HCT116 (cell line): ENCODE data around the gene BAIAP2.
A peak's percentile ranks its signal among the peaks of the same experiment; 100 is the strongest.

ENCODE experiments used
- CTCF ChIP-seq, 3 experiments: fragments of 200-600 bp in 1 of 3; sonication (generic) in 1 of 3; IDR thresholded peaks in 2 of 3; conservative IDR thresholded peaks in 1 of 3; 2 replicates each; pipeline ENCODE4 v1.5.1; 2012 to 2017; ENCODE audit warnings: low read depth in 2 of 3, low read length in 2 of 3, antibody characterized with exemption in 1 of 3, borderline replicate concordance in 1 of 3, control low read depth in 1 of 3, mild to moderate bottlenecking in 1 of 3, mixed read lengths in 1 of 3, mixed run types in 1 of 3, moderate library complexity in 1 of 3; ENCODE audit not compliant: insufficient read depth in 1 of 3
- EZH2 ChIP-seq: fragments of 200-600 bp; sonication (generic); IDR thresholded peaks from 2 replicates; pipeline ENCODE4 v1.6.1; 2017; ENCODE audit warnings: antibody characterized with exemption, mixed run types
- EZH2phosphoT487 ChIP-seq: fragments of 200-600 bp; IDR thresholded peaks from 2 replicates; pipeline ENCODE4 v1.6.1; 2018; ENCODE audit warnings: antibody characterized with exemption, borderline replicate concordance
- POLR2A ChIP-seq: IDR thresholded peaks from 2 replicates; pipeline ENCODE4 v1.7.0; 2011; ENCODE audit warnings: borderline replicate concordance; ENCODE audit not compliant: insufficient read depth, insufficient read length; ENCODE audit errors: extremely low read depth
- POLR2AphosphoS5 ChIP-seq: IDR thresholded peaks from 2 replicates; pipeline ENCODE4 v1.6.1; 2011; ENCODE audit warnings: mild to moderate bottlenecking, low read depth, low read length, moderate library complexity
- RAD21 ChIP-seq: IDR thresholded peaks from 2 replicates; pipeline ENCODE4 v1.6.1; 2012; ENCODE audit warnings: low read depth, mild to moderate bottlenecking
- SP1 ChIP-seq: IDR thresholded peaks from 2 replicates; pipeline ENCODE4 v1.6.1; 2012; ENCODE audit warnings: low read depth
- YY1 ChIP-seq: IDR thresholded peaks from 2 replicates; pipeline ENCODE4 v1.6.1; 2011; ENCODE audit warnings: low read length, low read depth, moderate library complexity, mild to moderate bottlenecking; ENCODE audit not compliant: insufficient replicate concordance; ENCODE audit errors: extremely low read depth
- ZNF274 ChIP-seq: fragments of 200-500 bp; sonication (Bioruptor generic); IDR thresholded peaks from 2 replicates; pipeline ENCODE4 v1.6.1; 2014; ENCODE audit warnings: mild to moderate bottlenecking, low read depth, low read length, inconsistent platforms

- TF ChIP-seq CTCF (IDR thresholded peaks at IDR 0.05 in 2 of 3, conservative IDR thresholded peaks at IDR 0.05 in 1 of 3; ENCODE audit: borderline replicate concordance in 1 of 3, insufficient read depth in 1 of 3, low read depth in 2 of 3, low read length in 2 of 3) (peak in 2 of 3 experiments; percentile 69 to 74; a peak in 4 of 6 replicates), ZNF274 (no peak), EZH2 (no peak), POLR2A (no peak), POLR2AphosphoS5 (peak; percentile 53), RAD21 (no peak), SP1 (no peak), EZH2phosphoT487 (no peak), YY1 (peak; percentile 15)
Observed at GRCh38 chr17:81097134-81097942, 62.4 kb downstream of the BAIAP2 start.
